Measurements from ENCODE around the gene NOX5.

Gene NOX5

DNA sequence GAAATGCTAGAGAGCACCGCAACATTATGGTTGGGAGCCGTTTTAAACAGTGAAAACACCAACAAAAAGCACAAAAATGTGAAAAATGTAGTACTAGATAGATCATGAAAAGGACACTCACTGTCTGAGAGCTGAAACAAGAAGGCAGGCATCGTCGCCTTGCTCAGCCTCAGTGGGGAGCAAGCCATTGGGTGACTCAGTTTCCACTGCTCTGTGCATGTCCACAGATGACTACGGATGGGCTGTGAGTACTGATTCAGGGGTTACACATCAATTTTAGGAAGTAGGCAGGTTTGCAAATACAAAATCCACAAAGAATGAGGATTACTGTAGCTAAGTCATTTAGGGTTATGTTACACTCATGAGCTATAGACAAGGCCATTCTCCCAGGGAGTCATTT, 10.8 kb downstream of the NOX5 start:
- DNase-seq = no peak

DNA sequence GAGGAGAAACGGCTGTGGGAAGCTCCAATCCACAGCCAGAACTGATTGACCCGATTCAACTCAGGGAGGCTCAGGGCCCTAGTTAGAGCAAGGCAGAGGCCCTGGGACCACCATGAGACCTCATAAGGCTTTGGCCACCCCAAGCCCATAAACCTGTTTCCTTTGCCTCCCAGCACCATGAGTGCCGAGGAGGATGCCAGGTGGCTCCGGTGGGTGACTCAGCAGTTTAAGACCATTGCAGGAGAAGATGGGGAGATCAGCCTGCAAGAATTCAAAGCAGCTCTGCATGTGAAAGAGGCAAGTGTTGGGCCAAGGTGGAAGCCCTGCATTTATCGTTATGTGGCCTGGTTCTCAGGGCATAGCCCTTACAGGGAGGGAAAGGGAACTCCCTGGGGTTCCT, 11.9 kb downstream of the NOX5 start:
- DNase-seq = no peak

DNA sequence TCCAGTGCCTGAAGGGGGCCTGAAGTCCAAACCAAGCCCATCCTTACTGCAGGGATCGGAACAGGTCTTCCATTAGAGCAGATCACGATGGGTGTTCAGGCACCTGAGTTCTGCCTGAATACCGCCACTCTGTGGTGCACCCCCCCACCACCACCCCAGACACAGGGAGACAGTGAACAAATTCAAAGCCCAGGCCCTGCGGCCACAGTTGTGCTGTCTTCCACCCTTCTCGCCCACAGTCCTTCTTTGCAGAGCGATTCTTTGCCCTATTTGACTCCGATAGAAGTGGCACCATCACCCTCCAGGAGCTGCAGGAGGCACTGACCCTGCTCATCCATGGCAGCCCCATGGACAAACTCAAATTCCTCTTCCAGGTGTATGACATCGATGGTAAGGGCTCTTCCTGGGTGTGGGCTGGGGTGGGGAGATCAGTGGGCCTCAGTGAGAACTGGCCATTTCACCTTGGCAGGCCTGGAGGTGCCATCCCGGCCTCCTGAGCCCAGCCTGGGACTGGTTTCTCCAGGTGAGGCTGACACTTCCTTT, 13.6 kb downstream of the NOX5 start:
- DNase-seq = no peak

DNA sequence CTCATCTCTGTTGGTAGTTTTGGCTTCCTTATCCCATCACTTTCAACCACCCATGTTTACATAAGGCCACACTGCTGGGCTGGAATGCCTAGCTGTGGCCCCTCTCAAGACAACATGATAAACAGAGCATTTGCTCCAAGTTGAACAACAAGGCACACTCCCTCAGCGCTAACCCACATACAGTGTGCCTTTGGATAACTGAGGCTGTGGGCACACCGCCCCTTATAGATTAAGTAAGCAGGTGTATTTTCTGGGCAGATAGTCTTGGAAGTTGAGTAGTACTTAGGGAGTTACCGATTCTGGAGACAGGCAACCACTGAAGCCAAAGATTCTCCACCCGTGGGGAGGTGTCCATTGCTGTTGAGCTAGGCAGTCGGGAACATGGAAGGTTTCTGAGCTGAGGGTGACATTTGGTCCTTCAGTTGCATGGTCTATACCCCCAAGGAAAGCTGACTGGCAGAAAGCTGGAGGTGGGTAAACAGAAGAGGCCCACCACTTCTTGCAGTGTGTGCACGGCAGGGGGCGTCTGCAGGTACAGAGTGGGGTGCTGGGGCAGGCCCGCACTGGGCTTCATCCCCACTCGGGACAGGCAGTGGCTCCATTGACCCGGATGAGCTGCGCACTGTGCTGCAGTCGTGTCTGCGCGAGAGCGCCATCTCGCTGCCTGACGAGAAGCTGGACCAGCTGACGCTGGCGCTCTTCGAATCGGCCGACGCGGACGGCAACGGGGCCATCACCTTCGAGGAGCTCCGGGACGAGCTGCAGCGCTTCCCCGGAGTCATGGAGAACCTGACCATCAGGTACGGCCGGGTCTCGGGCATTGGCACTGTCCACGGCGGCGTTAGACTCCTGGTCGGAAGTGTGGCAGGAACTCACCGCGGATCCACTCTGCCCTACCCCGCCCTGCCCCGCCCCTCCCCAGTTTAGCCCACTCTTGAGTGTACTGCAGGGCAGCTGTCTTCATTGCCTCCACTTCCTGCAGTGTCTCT, 16.8 kb downstream of the NOX5 start:
- DNase-seq = peak; percentile 5

DNA sequence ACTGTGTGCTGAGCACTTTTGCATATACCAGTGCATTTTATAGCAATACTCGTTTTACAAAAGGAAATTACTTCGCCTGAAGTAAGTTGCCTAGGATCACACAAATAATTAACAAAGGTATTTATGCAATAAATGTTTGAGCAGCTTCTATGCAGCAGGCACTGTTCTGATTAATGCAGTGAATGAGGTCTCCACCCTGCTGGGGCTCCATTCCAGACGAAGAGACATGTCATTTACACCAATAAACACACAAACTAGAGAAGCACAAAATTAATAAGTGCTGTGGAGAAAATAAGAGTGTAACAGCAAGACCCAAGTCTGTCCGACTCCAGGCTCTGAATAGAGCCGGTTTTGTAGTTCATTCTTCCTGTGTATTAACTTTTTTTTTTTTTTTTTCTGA, 17.5 kb downstream of the NOX5 start:
- DNase-seq = no peak

DNA sequence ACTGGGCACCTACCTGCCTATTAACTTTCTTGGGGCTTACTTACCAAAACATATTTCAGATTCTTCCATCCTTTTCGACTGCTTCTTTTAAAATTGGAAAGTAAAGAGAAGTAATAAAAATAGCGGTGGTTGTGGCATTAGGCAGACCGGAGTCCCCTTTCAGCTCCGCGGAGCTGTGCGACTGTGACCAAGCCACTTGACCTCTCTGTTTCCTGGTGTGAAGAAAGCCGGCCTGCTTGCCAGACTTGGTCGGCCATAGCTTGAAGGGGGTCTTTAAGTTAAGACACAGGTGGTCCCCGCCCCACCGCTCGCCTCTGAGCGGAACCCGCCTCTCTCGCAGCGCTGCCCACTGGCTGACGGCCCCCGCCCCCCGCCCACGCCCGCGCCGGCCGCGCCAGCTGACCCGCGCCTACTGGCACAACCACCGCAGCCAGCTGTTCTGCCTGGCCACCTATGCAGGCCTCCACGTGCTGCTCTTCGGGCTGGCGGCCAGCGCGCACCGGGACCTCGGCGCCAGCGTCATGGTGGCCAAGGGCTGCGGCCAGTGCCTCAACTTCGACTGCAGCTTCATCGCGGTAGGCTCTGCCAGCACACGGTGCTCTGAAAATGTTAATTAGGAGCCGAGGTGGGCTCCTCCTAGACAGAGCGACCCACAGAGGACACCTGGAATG, 18.3 kb downstream of the NOX5 start:
- no peak for DNase-seq

DNA sequence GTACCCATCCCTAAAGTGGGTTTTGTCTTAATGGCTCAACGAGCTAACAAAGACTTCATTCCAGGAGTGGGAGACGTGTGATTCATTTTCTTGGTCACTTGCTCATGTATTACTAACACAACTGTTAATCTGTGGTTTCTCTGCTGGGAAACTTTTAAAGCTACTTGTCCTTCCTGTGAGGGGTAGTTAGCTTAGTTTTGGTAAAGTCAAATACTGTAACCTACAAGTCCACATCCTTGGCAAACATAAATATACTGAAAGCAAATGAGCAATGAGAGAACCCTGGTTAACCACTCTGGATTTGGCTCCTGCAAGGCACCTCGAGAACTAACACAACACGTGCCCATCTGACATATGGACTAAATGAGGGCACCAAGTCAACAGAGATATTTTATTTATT, 19.9 kb downstream of the NOX5 start:
- DNase-seq = no peak

DNA sequence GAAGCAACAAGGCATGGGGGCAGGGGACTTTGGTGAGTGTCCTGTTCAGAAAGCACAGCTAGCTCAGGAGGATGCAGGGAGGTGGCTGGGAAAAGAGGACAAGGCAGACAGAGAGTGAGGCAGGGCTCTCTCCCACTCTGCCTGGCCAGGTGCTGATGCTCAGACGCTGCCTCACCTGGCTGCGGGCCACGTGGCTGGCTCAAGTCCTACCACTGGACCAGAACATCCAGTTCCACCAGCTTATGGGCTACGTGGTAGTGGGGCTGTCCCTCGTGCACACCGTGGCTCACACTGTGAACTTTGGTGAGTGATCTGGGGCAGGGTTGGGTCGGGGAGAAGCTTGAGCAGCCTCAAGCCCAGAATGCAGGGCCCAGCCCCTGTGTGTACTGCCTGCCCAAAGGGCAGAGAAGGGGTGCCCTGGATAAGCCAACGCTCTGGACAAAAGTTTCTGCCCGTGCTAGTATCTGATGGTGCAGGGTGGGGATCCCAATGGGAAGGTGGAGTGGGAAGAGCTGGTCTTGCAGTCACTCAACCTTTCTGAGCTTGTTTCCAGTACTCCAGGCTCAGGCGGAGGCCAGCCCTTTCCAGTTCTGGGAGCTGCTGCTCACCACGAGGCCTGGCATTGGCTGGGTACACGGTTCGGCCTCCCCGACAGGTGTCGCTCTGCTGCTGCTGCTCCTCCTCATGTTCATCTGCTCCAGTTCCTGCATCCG, 20.9 kb downstream of the NOX5 start:
- DNase-seq = no peak

DNA sequence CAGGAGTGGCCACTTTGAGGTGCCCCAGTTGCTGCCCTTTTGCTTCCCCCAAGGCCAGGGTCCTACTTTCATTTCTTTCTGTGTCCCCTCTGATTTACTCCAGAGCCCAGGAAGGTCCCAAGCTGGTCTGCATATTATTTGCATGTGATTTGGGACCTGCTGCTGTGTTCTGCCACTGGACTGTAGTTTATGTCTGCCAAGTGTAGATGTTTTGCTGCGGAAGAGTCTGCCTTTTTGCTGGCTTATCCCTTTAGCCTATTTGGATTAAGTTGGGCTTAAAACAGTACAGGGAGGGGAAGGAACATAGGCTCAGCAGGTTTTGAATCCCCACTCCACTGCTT, 21.4 kb downstream of the NOX5 start:
- no peak for DNase-seq

DNA sequence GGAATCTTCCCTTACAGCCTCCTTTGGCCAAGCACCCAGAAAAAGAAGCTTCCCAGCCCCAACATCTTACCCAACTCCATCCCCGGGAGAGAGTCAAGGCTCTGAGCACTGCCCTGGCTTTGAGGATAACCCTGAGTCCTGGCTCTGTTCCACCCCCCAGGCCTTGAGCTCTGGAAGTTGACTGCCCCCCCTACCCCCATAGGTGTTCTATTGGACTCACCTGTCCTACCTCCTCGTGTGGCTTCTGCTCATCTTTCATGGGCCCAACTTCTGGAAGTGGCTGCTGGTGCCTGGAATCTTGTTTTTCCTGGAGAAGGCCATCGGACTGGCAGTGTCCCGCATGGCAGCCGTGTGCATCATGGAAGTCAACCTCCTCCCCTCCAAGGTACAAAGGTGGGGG, 22.3 kb downstream of the NOX5 start:
- DNase-seq = no peak

DNA sequence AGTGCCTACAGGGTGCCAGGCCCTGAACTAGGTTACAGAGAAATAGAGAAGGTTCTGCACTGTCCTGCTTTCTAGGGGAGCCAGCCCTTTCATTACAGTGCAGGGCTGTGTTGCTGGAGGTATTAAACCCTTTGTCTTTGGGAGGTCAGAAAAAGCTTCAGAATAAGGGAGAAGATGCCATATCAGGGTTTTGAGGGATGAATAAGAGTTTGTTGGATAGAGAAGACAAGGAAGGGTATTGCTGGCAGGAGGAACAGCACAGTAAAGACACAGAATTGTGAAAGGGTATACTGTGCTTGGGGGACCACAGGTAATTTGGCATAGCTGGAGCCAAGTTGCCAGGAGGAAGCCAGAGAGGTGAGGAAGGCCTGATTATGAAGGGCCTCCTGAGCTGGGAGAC, 23.0 kb downstream of the NOX5 start:
- DNase-seq = no peak

DNA sequence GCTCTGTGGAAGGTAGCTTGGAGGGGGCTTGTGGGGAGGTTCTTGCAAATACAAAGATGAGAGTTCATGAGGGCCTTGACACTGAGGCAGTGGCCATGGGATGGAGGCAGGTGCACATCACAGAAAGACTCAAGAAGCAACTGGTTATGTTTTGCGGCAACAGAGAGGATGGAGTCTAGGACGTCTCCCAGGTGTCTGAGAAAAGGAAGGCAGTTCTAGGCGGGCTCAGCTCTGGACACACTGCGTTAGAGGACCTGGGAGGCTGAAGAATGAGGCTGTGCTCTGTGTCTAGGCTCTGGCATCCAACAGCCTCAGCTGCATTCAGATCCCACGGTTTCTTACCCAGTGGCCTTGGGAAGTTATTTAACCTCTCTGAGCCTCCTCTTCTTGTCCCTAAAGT, 23.5 kb downstream of the NOX5 start:
- DNase-seq = no peak

DNA sequence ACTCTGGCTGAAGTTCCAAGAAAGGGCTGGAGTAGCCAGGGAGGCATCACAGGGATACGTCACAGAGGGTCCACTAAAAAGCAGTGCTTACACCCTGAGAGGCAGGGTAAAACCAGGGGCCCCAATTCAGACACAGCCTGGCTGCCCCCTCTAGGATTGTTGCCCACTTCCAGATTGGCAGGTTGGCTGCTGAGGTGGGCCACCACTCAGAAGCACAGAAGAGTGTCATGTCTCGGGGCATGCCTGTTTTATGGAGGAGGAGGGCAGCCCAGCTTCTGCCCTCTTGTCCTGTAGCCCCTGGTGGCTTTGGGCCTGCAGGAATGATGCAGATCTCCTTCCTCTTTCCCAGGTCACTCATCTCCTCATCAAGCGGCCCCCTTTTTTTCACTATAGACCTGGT, 24.0 kb downstream of the NOX5 start:
- DNase-seq = no peak

DNA sequence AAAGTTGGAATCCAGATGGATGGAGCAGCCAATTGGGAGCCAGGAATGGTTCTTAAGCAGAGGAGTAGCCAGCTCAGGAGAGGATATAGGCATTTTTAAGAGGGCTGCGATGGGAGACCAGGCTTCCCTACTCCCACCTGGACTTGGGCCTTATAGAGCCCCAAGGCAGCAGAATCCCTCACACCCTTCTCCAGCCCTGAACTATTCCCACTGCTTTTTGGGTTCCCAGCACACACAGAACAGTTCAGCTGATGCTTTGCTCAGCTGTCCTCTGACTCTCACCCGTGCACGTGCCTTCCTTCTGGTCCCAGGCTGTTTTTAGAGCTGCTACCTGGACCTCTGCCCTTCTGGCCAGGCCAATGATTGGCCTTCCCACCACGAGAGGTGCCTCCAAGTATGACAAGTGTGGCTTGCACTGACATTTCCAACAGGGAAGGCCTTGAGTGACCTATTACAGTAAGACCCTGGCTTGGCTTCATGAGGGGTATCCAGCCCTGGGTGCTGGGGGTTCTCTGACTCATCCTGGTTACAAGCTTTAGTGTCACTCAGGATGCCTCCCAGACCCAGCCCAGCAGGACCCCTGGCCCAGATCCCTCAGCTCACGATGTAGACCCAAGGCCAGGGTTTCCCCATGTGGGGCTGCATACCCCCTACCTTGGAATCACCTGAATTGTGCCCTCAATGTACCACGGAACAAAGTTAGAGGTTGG, 25.2 kb downstream of the NOX5 start:
- DNase-seq = no peak

DNA sequence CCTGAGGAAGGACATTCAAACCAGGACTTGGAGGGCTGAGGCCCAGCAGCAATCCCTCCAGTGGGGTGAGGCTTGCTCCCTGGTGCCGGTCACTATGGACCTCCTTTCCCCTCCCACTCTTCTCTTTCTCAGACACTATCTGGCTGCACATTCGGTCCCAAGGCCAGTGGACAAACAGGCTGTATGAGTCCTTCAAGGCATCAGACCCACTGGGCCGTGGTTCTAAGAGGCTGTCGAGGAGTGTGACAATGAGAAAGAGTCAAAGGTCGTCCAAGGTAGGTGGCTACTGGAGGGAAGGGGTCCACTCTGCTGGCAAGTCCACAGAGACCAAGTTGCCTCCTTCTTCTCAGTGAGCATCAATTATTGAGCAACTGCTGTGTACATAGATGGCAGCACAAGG, 28.0 kb downstream of the NOX5 start:
- DNase-seq = no peak

DNA sequence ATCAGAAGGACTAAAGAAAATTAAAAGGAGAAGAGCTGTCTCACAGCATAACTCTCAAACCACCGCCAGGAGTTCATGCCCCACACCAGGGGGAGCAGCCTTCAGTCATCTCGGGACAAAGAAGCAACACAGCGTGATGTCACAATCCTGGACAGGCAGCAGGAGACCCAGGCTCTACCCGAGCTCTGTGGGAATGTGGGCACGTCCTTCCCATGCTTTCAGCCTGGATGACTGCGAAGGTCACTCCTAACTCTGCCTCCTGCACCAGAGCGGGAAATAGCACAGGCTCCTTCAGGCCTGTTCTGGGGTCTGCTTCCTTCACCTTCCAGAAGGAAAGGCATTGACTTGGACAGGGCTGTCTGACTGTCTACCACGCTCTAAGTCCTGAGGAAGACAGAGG, 31.3 kb downstream of the NOX5 start:
- no peak for DNase-seq

DNA sequence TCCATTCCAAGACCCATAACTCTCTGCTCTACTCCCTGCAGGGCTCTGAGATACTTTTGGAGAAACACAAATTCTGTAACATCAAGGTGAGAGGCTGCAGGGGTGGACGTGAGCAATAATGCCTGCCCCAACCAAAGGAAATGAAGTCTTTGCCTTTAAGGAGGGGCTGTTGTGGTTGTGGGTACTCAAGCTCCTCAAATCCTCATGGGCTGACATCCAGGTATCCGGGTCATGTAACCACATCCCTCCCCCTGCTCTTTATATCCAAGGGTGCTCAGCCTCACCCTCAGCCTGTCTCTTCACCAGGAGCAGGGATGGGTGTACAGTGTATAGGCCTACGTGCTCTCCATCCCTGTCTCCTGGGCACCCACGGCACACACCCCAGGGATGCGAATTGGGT, 32.3 kb downstream of the NOX5 start:
- no peak for DNase-seq

DNA sequence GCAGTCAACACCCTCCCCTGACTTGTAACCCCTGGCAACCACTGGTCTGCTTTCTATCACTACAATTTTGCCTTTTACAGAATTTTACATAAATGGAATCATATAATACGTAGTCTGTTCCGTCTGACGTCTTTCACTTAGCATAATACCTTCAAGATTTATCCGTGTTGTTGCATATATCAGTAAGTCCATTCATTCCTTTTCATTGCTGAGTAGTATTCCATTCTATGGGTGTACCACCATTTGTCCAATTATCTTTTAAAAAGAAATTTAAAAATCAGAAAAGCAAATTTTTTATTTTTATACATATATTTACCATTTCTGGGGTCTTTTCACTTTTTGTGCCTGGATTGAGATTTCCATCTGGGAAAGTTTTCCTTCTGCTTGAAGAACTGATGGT, 35.5 kb downstream of the NOX5 start:
- no peak for DNase-seq

DNA sequence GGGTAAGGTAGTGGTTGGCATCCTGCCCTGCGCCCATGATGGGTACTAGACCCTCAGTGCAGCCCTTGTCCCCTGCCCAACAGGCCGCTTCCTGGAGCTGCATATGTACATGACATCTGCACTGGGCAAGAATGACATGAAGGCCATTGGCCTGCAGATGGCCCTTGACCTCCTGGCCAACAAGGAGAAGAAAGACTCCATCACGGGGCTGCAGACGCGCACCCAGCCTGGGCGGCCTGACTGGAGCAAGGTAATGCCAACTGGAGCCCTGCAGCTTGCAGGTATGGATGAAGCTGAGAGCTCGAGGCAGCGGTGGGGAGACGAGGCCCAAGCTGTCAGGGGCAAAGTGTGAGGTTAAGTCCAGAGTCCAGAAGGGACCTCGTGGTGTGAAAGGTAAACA, 40.8 kb downstream of the NOX5 start:
- DNase-seq = no peak

DNA sequence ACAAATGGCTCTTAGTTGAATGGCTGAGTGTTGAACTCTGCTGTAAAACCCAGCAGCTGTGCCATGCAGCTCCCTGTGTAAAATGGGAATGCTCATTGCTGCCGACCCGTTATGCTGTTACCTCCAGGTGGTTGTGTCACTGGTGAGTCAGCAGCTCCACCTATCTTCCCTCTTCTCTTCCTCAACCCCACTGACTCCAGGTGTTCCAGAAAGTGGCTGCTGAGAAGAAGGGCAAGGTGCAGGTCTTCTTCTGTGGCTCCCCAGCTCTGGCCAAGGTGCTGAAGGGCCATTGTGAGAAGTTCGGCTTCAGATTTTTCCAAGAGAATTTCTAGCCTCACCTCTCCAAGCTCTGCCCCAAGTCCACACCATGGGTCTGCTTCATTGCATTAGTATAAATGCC, 41.9 kb downstream of the NOX5 start:
- no peak for DNase-seq

DNA sequence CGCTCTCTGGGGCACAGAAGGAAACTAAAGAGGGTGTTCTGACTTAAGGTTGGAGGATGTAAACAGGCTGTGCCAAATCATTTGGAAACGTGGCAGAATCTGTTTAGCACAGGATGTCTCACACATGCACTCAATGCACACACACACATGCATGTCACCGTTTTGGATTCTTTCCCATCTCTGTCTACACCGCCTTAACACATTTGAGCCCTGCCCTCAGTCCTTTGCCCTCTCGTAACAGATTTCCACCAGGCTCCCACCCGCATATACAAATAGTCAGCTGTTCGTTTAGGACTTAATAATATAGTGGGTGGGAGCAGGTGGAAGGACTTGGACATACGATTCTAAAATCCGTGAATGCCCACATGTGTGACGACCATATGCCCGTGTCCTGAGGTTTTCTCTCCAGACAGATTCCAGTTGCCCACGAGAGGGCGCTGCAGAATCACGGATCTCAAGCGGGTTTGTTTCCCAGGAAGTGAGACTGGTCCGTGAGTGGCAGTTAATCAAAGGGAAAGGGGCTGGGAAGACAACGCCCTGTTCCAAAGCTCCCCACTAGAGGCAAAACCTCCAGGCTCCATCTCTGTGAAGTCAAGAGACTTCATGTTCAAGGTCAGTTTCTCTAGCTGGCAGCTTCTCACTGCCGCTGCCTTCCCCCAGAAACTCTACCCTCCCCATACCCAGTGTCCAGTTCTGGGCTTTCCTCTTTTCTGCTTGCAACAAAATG, 44.5 kb downstream of the NOX5 start:
- DNase-seq = peak; percentile 58

DNA sequence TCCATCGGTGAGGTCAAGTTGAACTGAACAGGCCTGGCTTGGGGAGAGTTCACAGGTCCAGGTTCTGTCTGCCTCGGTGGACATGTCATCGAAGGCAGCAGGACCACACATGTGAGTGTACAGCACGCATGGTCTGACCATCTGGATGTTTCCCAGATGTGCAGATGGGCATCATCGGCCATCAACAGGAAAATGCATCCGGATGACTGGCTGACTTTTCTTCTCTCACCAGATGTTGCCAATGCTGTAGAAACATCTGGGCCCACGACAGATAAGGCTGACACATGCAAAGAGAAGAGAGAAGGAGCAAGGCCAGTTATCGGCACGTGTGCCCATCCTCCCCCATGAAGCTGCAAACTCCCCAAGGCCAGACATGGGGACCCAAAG, 45.1 kb downstream of the NOX5 start:
- no peak for DNase-seq

All from activated effector memory CD4-positive, alpha-beta T cell treated with Interleukin-2 at 50 U/mL for 16 hours (primary cell).